Measurements from ENCODE around the gene PCDHGB2. TPM values are rescaled to one million over a fixed set of nuclear protein-coding genes. Genes with fewer than 3 reads are reported as not detected.

Gene PCDHGB2
- total RNA-seq, 1 donor from 2014 or later: 4.2 TPM

Other genes with a start within 250 kb of the PCDHGB2 start
- gene PCDHB4, start 238.2 kb upstream of the PCDHGB2 start, total RNA-seq: 4.0 TPM
- 5.6 TPM for gene PCDHB5, start 224.8 kb upstream of the PCDHGB2 start, total RNA-seq
- gene PCDHB6, start 209.9 kb upstream of the PCDHGB2 start, total RNA-seq: 0.82 TPM
- gene PCDHB7, start 187.3 kb upstream of the PCDHGB2 start, total RNA-seq: 3.3 TPM
- 2.3 TPM for gene PCDHB8, start 182.2 kb upstream of the PCDHGB2 start, total RNA-seq
- gene PCDHB16, start 177.6 kb upstream of the PCDHGB2 start, total RNA-seq: 4.1 TPM
- 1.7 TPM for gene PCDHB9, start 172.8 kb upstream of the PCDHGB2 start, total RNA-seq
- gene PCDHB10, start 167.6 kb upstream of the PCDHGB2 start, total RNA-seq: 6.1 TPM
- 5.9 TPM for gene PCDHB11, start 160.4 kb upstream of the PCDHGB2 start, total RNA-seq
- gene PCDHB12, start 151.3 kb upstream of the PCDHGB2 start, total RNA-seq: 4.8 TPM
- gene PCDHB13, start 146.1 kb upstream of the PCDHGB2 start, total RNA-seq: 4.4 TPM
- 7.8 TPM for gene PCDHB14, start 136.7 kb upstream of the PCDHGB2 start, total RNA-seq
- gene PCDHB15, start 114.6 kb upstream of the PCDHGB2 start, total RNA-seq: 9.9 TPM
- gene SLC25A2, start 55.9 kb upstream of the PCDHGB2 start, total RNA-seq: not detected
- gene TAF7, start 39.2 kb upstream of the PCDHGB2 start, total RNA-seq: 93.2 TPM
- gene PCDHGA1, start 29.5 kb upstream of the PCDHGB2 start, total RNA-seq: 1.8 TPM
- gene PCDHGA2, start 21.2 kb upstream of the PCDHGB2 start, total RNA-seq: 3.7 TPM
- 3.9 TPM for gene PCDHGA3, start 16.2 kb upstream of the PCDHGB2 start, total RNA-seq
- gene PCDHGB1, start 9.9 kb upstream of the PCDHGB2 start, total RNA-seq: 3.7 TPM
- gene PCDHGA4, start 5.0 kb upstream of the PCDHGB2 start, total RNA-seq: 3.9 TPM
- gene PCDHGA5, start 4.2 kb downstream of the PCDHGB2 start, total RNA-seq: 6.1 TPM
- gene PCDHGB3, start 10.2 kb downstream of the PCDHGB2 start, total RNA-seq: 5.7 TPM
- gene PCDHGA6, start 13.9 kb downstream of the PCDHGB2 start, total RNA-seq: 4.8 TPM
- gene PCDHGA7, start 22.7 kb downstream of the PCDHGB2 start, total RNA-seq: 6.3 TPM
- gene PCDHGB4, start 27.7 kb downstream of the PCDHGB2 start, total RNA-seq: 5.9 TPM
- 3.0 TPM for gene PCDHGA8, start 32.6 kb downstream of the PCDHGB2 start, total RNA-seq
- gene PCDHGB5, start 38.0 kb downstream of the PCDHGB2 start, total RNA-seq: 11.3 TPM
- gene PCDHGA9, start 42.8 kb downstream of the PCDHGB2 start, total RNA-seq: 12.2 TPM
- gene PCDHGB6, start 48.0 kb downstream of the PCDHGB2 start, total RNA-seq: 9.3 TPM
- 6.1 TPM for gene PCDHGA10, start 53.0 kb downstream of the PCDHGB2 start, total RNA-seq
- gene PCDHGB7, start 57.7 kb downstream of the PCDHGB2 start, total RNA-seq: 10.3 TPM
- gene PCDHGA11, start 61.1 kb downstream of the PCDHGB2 start, total RNA-seq: 7.5 TPM
- 5.1 TPM for gene PCDHGA12, start 70.5 kb downstream of the PCDHGB2 start, total RNA-seq
- gene PCDHGC3, start 116.0 kb downstream of the PCDHGB2 start, total RNA-seq: 104 TPM
- 7.9 TPM for gene PCDHGC4, start 125.0 kb downstream of the PCDHGB2 start, total RNA-seq
- gene PCDHGC5, start 129.1 kb downstream of the PCDHGB2 start, total RNA-seq: 3.1 TPM